Activated CD4-positive, alpha-beta memory T cell treated with anti-CD3 and anti-CD28 coated beads, Interleukin-2, amount 10 ng/mL, durations not matched to agents 7 days and 5 days (primary cell): ENCODE results near the gene S1PR4. TPM values are rescaled to one million over a fixed set of nuclear protein-coding genes. Genes with fewer than 3 reads are reported as not detected.

ENCODE experiments used
- CTCF ChIA-PET: fragments of 350-600 bp; sonication (Branson Sonifier 250); formaldehyde crosslinking; loops from one replicate; lab custom pipeline; 2021; ENCODE audit warnings: antibody characterized with exemption, inconsistent platforms; lab: Charles Lee
- POLR2A ChIA-PET: fragments of 350-600 bp; sonication (Branson Sonifier 250); formaldehyde crosslinking; loops from one replicate; lab custom pipeline; 2021; ENCODE audit warnings: antibody characterized with exemption; lab: Charles Lee
- DNase-seq: peaks from one replicate; pipeline ENCODE4 v3.0.0-alpha.2; 2020
- H3K27ac Mint-ChIP-seq: one replicate; pipeline ENCODE4 v1.8.0; 2021; ENCODE audit warnings: mild to moderate bottlenecking, mixed read lengths
- H3K27me3 Mint-ChIP-seq: one replicate; pipeline ENCODE4 v1.8.0; 2021; ENCODE audit warnings: mixed read lengths
- H3K36me3 Mint-ChIP-seq: one replicate; pipeline ENCODE4 v1.8.0; 2021; ENCODE audit warnings: low read depth, mixed read lengths
- H3K4me1 Mint-ChIP-seq: one replicate; pipeline ENCODE4 v1.8.0; 2021; ENCODE audit warnings: mixed read lengths
- H3K4me3 Mint-ChIP-seq: one replicate; pipeline ENCODE4 v1.8.0; 2021; ENCODE audit warnings: mild to moderate bottlenecking, mixed read lengths
- H3K9me3 Mint-ChIP-seq: one replicate; pipeline ENCODE4 v1.8.0; 2021; ENCODE audit warnings: mixed read lengths
- total RNA-seq, 2 experiments: library from RNA; stranded (reverse); gene quantifications; one replicate each; pipeline ENCODE4 v1.2.3, GENCODE V29; 2021

The S1PR4 gene
- total RNA-seq, 2 experiments from 2014 or later: 275 to 280 TPM

DNA sequence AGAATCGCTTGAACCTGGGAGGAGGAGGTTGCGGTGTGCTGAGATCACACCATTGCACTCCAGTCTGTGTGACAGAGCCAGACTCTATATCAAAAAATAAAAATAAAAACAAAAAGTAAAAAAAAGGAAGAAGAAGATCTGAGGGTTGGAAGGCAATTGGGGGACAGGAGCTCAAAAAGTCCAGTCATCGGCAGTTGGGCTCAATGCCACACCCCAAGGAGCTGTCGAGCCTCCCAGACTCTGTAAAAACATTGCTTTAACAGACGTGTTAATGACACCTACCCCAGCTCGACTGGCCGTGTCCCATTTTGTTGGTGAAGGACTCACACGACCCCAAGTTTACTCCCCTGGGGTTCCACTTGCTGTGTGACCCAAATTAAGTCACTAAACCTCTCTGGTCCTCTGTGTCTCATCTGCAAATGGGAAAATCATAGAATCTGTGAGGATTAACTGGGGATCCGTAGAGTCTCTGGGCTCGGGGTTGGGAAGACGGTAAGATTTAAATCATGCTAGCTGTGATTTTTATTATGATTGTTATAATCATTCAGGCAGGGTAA is 35.7 kb upstream of the S1PR4 start:
- CTCF ChIA-PET: interaction anchor here (1.2 to 2.8 kb wide), 5 partner anchors 9 to 39 kb away, joined by 4 to 15 read pairs (median 8); no protein-coding TSS in a partner anchor
- Mint-ChIP-seq H3K9me3 (no peaks in the 10 kb centered on the region), H3K4me1 (peaks cover 52% of the 10 kb centered on the region), H3K27me3 (no peaks in the 10 kb centered on the region), H3K27ac (peak overlapping the region; percentile 61), H3K36me3 (peaks cover 40% of the 10 kb centered on the region), H3K4me3 (no peak overlapping the region)
- DNase-seq: no peak
- POLR2A ChIA-PET: interaction anchor here (1.3 to 3.0 kb wide), 4 partner anchors 9 to 36 kb away, joined by 5 to 10 read pairs (median 7); partner anchors contain the start of gene S1PR4

DNA sequence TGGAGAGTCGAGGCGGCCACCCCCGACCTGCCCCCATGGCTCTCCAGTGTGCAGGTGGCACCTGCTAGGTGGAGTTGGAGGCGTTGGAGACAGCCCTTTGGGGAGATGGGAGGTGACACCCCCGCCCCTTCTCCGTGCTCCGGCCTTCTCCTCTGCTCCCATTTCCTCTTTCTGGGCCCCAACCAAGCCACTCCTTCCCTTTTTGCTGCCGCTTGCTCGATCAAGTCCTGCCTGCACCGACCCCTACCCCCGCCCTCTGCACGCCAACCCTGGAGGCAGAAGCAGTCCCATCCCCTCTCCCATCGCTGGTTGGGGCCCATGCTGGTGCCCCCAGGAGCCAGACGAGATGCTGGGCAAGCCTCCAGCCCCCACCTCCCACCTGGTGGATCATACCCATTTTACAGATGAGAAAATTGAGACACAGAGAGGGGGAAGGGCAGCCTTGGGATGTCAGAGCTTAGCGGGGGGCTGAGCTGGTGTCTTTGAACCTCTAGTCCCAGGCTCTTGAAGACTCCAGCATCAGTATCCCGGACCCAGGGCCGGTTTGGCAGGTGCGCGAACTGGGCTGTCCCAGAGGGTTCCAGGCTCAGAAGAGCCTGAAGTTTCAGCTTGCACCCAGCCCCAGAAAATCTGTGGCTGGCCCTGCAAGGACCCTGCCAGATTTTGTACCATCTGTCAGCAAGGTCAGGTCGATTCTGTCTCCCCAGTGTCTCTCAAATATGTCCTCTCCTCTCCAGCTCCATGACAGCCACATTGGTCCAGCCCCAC is 32.5 kb upstream of the S1PR4 start:
- H3K4me1 Mint-ChIP-seq: peaks cover 49% of the 10 kb centered on the region
- POLR2A ChIA-PET: interaction anchor here (1.0 to 1.4 kb wide), 2 partner anchors 13 to 83 kb away, joined by 3 read pairs; no protein-coding TSS in a partner anchor
- no peaks in the 10 kb centered on the region for H3K27me3 Mint-ChIP-seq
- CTCF ChIA-PET: interaction anchor here (0.7 to 2.2 kb wide), 12 partner anchors 9 to 195 kb away, joined by 3 to 27 read pairs (median 4); no protein-coding TSS in a partner anchor
- no peak overlapping the region for H3K4me3 Mint-ChIP-seq
- H3K36me3 Mint-ChIP-seq: peaks cover 53% of the 10 kb centered on the region
- H3K9me3 Mint-ChIP-seq: no peaks in the 10 kb centered on the region
- no peak for DNase-seq
- H3K27ac Mint-ChIP-seq: peak overlapping the region; percentile 61

DNA sequence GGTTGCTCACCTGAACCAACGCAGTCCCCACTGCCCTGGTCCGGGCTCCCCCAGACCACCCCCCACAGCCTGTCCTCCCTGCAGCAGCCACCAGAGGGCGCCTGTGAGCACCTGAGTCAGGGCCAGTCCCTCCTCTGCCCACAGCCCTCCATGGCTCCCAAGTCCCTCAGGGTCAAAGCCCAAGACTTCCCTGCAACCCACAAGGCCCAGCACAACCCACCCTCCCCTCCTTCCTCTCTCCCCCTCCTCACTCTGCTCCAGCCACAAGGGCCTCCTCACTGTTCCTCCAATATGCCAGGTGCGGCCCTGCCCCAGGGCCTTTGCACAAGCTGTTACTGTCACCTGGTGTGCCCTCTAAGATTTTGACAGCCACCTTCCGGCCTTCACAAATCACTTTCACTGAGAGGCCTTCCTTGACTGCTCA is 31.9 kb upstream of the S1PR4 start:
- Mint-ChIP-seq H3K36me3 (peaks cover 50% of the 10 kb centered on the region), H3K4me3 (no peak overlapping the region), H3K27ac (peak overlapping the region; percentile 61), H3K4me1 (peaks cover 43% of the 10 kb centered on the region), H3K27me3 (no peaks in the 10 kb centered on the region), H3K9me3 (no peaks in the 10 kb centered on the region)
- peak; percentile 67 for DNase-seq
- CTCF ChIA-PET: interaction anchor here (0.7 to 2.1 kb wide), 13 partner anchors 9 to 347 kb away, joined by 3 to 9 read pairs (median 4); no protein-coding TSS in a partner anchor
- POLR2A ChIA-PET: interaction anchor here (1.4 kb wide), 1 partner anchor 14 kb away, joined by 3 read pairs; no protein-coding TSS in a partner anchor

DNA sequence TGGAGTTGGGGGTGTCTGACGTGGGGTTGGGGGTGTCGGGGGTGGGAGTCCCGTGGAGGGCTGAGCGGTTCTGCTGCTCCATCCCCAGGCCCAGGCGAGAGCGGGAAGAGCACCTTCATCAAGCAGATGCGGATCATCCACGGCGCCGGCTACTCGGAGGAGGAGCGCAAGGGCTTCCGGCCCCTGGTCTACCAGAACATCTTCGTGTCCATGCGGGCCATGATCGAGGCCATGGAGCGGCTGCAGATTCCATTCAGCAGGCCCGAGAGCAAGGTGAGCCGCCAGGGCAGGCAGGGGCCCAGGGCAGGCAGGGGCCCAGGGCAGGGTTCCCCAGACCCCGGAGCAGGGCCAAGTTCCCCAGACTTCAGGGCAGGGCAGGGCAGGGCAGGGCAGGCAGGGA is 30.1 kb upstream of the S1PR4 start:
- ChIA-PET CTCF (no interaction called here), POLR2A (no interaction called here)
- peaks cover 38% of the 10 kb centered on the region for H3K36me3 Mint-ChIP-seq
- peaks cover 27% of the 10 kb centered on the region for H3K4me1 Mint-ChIP-seq
- no peak overlapping the region for H3K27ac Mint-ChIP-seq
- H3K27me3 Mint-ChIP-seq: no peaks in the 10 kb centered on the region
- no peaks in the 10 kb centered on the region for H3K9me3 Mint-ChIP-seq
- H3K4me3 Mint-ChIP-seq: no peak overlapping the region
- DNase-seq: no peak

DNA sequence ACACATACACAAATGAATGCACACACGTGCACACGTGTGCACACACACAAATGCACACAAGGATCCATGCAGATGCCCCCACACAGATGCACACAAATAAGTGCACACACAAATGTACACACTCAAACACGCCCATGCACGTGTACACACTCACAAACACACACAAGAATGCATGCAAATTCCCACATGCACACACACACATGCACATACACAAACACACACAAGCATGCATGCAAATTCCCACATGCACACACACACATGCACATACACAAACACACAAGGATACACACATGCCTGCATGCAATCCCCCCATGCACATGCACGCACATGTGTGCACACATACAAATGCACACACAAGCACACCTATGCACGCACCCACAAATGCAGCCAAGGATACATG is 29.5 kb upstream of the S1PR4 start:
- H3K9me3 Mint-ChIP-seq: no peaks in the 10 kb centered on the region
- H3K36me3 Mint-ChIP-seq: peaks cover 37% of the 10 kb centered on the region
- CTCF ChIA-PET: interaction anchor here (1.0 kb wide), 1 partner anchor 13 kb away, joined by 3 read pairs; no protein-coding TSS in a partner anchor
- H3K27ac Mint-ChIP-seq: no peak overlapping the region
- no peak overlapping the region for H3K4me3 Mint-ChIP-seq
- H3K4me1 Mint-ChIP-seq: peaks cover 26% of the 10 kb centered on the region
- POLR2A ChIA-PET: no interaction called here
- no peak for DNase-seq
- H3K27me3 Mint-ChIP-seq: no peaks in the 10 kb centered on the region

DNA sequence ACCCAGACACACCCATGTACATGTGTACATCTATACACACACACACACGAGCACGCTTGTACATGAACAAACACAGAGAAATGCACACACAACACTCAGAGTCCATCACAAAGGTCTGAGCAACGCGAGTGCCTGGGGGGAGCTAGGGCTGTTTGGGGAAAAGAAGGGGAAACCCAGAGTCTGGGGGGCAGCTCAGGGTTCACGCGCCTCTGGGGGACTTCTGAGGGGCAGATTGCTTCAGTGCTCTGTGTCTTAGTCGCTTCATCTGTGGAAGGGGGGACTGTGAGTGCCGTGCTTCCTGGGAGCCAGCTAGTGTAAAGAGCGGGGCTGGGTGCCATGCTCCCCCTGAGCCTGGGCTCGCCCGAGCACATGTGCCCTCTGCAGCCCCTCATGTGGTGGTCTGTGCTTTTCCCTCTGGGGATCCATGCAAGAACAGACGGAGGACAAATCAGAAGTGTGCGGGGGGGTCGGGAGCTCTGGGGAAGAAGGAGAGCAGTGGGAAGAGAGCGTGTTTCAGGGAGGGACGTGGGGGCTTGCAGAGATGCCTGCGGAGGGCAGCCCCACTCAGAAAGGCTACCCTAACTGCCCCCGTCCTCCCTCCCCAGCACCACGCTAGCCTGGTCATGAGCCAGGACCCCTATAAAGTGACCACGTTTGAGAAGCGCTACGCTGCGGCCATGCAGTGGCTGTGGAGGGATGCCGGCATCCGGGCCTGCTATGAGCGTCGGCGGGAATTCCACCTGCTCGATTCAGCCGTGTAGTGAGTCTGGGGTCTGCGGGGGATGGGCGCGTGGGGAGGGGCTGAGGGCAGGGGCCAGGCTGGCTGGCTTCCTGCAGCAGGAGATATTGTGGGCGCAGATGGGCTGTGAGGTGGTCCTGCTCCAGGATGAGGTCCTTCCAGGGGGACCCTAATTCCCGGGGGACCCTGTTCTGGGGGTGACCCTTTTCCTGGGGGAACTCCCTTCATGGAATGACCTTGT is 28.8 kb upstream of the S1PR4 start:
- Mint-ChIP-seq H3K4me3 (no peak overlapping the region), H3K27me3 (no peaks in the 10 kb centered on the region), H3K4me1 (peaks cover 24% of the 10 kb centered on the region), H3K9me3 (no peaks in the 10 kb centered on the region), H3K36me3 (peaks cover 36% of the 10 kb centered on the region), H3K27ac (no peak overlapping the region)
- POLR2A ChIA-PET: no interaction called here
- CTCF ChIA-PET: interaction anchor here (1.0 kb wide), 1 partner anchor 12 kb away, joined by 3 read pairs; no protein-coding TSS in a partner anchor
- DNase-seq: no peak

DNA sequence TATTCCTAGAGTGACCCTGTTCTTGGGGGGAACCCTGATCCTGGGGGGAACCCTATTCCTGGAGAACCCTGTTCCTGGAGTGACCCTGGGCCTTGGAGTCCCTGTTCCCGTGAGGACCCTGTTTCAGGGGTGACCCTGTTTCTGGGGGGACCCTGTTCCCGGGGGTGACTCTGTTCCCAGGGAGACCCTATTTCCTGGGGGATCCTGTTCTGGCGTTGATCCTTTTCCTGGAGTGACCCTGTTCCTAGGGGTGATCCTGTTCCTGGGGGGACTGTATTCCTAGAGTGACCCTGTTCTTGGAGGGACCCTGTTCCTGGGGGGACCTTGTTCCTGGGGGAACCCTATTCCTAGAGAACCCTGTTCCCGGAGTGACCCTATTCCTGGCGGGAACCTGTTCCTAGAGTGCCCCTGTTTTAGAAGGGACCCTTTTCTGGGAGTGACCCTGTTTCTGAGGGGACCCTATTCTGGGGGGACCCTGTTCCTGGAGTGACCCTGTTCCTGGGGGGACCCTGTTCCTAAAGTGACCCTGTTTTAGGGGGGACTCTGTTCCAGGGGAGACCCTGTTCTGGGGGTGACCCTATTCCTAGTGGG is 27.7 kb upstream of the S1PR4 start:
- ChIA-PET CTCF (interaction anchor here (1.1 to 2.2 kb wide), 2 partner anchors 7 to 16 kb away, joined by 3 to 10 read pairs; partner anchors contain the start of gene GNA15), POLR2A (interaction anchor here (2.4 kb wide), 1 partner anchor 9 kb away, joined by 9 read pairs; no protein-coding TSS in a partner anchor)
- peaks cover 21% of the 10 kb centered on the region for H3K4me1 Mint-ChIP-seq
- DNase-seq: no peak
- no peaks in the 10 kb centered on the region for H3K27me3 Mint-ChIP-seq
- H3K9me3 Mint-ChIP-seq: no peaks in the 10 kb centered on the region
- peaks cover 36% of the 10 kb centered on the region for H3K36me3 Mint-ChIP-seq
- no peak overlapping the region for H3K27ac Mint-ChIP-seq
- H3K4me3 Mint-ChIP-seq: no peak overlapping the region

DNA sequence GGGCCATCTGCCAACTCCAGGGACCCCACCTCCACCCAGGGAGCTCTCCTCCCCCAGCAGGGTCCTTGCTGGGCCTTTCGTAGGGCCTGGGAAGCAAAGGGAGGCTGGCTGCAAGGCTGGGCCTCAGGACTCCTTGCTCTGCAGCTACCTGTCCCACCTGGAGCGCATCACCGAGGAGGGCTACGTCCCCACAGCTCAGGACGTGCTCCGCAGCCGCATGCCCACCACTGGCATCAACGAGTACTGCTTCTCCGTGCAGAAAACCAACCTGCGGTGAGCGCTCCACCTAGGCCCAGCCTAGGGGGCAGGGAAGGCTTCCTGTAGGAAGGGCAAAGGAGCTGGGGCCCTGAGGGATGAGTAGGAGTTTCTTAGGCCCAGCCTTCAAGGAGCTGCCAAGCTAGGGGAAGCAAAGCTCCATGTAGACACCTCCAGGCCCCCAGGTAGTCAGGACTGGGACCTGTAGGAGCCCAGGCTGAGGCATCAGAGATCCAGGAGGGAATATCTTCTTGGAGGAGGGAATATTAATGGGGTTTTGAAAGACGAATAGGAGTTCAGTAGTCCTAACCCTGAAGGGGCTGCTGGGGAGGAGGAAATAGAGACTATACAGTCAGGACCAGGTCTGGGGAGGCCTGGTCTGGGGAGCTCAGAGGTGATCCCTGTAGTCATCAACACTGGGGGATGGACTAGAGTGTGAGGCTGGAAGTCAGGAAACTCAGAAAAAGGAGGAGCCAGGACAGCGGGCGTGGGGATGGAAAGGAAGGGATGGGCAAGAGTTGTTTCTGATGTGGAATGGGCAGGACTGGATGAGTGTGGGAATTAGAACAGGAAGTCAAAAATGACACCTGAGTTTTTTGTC is 26.8 kb upstream of the S1PR4 start:
- no peak for DNase-seq
- peaks cover 31% of the 10 kb centered on the region for H3K36me3 Mint-ChIP-seq
- no peak overlapping the region for H3K4me3 Mint-ChIP-seq
- H3K9me3 Mint-ChIP-seq: peaks cover 3% of the 10 kb centered on the region
- H3K4me1 Mint-ChIP-seq: peaks cover 13% of the 10 kb centered on the region
- ChIA-PET POLR2A (interaction anchor here (1.2 to 2.4 kb wide), 3 partner anchors 10 to 25 kb away, joined by 3 to 9 read pairs (median 5); no protein-coding TSS in a partner anchor), CTCF (interaction anchor here (0.7 to 2.2 kb wide), 3 partner anchors 8 to 24 kb away, joined by 3 to 10 read pairs (median 3); partner anchors contain the start of gene GNA15)
- H3K27ac Mint-ChIP-seq: no peak overlapping the region
- no peaks in the 10 kb centered on the region for H3K27me3 Mint-ChIP-seq

DNA sequence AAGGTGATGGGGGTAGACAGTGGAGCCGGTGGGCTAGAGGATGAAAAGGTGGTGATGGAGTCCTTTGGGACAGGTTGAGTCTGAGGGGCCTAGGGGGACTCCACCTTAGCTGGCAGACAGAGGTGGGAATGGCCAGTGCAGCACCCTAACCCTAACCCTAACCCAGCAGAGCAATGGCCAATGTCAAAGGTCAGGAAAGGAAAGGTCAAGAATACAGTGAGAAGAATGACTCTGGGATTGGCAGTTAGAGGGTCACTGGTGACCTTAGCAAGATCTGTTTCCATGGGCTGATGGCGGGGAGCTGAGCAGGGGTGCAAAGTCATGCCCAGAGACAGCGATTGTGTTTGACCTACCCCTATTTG is 26.2 kb upstream of the S1PR4 start:
- Mint-ChIP-seq H3K4me3 (no peak overlapping the region), H3K4me1 (peaks cover 15% of the 10 kb centered on the region), H3K27me3 (no peaks in the 10 kb centered on the region), H3K27ac (no peak overlapping the region), H3K36me3 (peaks cover 30% of the 10 kb centered on the region), H3K9me3 (peaks cover 3% of the 10 kb centered on the region)
- POLR2A ChIA-PET: interaction anchor here (1.2 to 2.4 kb wide), 3 partner anchors 11 to 25 kb away, joined by 3 to 9 read pairs (median 5); no protein-coding TSS in a partner anchor
- DNase-seq: no peak
- CTCF ChIA-PET: interaction anchor here (2.2 kb wide), 1 partner anchor 9 kb away, joined by 10 read pairs; no protein-coding TSS in a partner anchor

DNA sequence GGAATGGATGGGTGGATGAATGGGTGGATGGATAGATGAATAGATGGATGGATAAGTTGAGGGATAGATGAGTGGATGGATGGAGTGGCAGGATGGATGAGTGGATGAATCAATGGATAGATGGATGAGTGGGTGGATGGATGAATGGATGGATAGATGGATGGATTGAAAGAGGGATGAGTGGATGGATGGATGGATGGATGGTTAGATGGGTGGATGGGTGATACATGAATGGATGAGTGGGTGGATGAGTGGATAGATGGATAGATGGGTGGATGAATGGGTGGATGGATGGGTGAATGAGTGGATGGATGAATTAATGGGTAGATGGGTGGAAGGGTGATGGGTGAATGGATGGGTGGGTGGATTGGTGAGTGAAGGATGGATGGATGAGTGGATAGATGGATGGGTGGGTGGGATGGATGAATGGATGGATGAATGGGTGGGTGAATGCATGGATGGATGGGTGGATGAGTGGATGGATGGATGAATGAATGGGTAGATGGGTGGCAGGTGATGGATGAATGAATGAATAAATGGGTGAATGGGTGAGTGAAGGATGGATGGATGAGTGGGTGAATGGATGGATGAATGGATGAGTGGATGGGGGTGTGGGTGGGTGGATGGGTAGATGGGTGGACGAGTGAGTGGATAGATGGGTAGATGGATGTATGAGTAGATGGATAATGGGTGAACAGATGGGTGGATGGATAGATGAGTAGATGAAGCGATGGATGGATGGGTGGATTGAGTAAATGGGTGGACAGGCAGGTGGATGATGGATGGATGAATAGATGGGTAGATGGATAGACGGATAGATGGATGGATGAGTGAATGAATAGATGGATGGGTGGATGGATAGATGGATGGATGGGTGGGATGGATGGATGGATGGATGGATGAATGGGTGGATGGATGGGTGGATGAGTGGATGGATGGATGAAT is 25.0 kb upstream of the S1PR4 start:
- Mint-ChIP-seq H3K27ac (no peak overlapping the region), H3K9me3 (peaks cover 3% of the 10 kb centered on the region), H3K36me3 (peaks cover 25% of the 10 kb centered on the region), H3K4me1 (peaks cover 21% of the 10 kb centered on the region), H3K27me3 (no peaks in the 10 kb centered on the region), H3K4me3 (no peak overlapping the region)
- CTCF ChIA-PET: interaction anchor here (2.2 kb wide), 1 partner anchor 10 kb away, joined by 10 read pairs; no protein-coding TSS in a partner anchor
- DNase-seq: no peak
- POLR2A ChIA-PET: interaction anchor here (1.0 to 2.4 kb wide), 3 partner anchors 12 to 25 kb away, joined by 3 to 9 read pairs (median 4); partner anchors contain the start of gene S1PR4
